ENCODE measurements around the gene MICAL3.

MICAL3 gene

GRCh38 chr22:17861909-17862308 lies 162.5 kb downstream of the MICAL3 start:
- DNase-seq = no peak

GRCh38 chr22:17860220-17860965 lies 164.0 kb downstream of the MICAL3 start:
- no peak for DNase-seq

- no peak for DNase-seq
Measured at GRCh38 chr22:17858033-17858432, 166.3 kb downstream of the MICAL3 start.

GRCh38 chr22:17855572-17856290 lies 168.6 kb downstream of the MICAL3 start:
- DNase-seq = no peak

- no peak for DNase-seq
Measured at GRCh38 chr22:17853073-17853472, 171.3 kb downstream of the MICAL3 start.

GRCh38 chr22:17851759-17852158 lies 172.6 kb downstream of the MICAL3 start:
- DNase-seq = no peak

- DNase-seq = no peak
Measured at GRCh38 chr22:17847360-17848078, 176.8 kb downstream of the MICAL3 start.

- DNase-seq = no peak
Measured at GRCh38 chr22:17846326-17846992, 177.9 kb downstream of the MICAL3 start.

GRCh38 chr22:17845790-17846189 lies 178.6 kb downstream of the MICAL3 start:
- no peak for DNase-seq

- DNase-seq = no peak
Measured at GRCh38 chr22:17845327-17845726, 179.0 kb downstream of the MICAL3 start.

- DNase-seq = no peak
Measured at GRCh38 chr22:17844150-17844549, 180.2 kb downstream of the MICAL3 start.

GRCh38 chr22:17842386-17842785 lies 182.0 kb downstream of the MICAL3 start:
- no peak for DNase-seq

GRCh38 chr22:17841836-17842235 lies 182.5 kb downstream of the MICAL3 start:
- DNase-seq = no peak

GRCh38 chr22:17838180-17838865 lies 186.0 kb downstream of the MICAL3 start:
- no peak for DNase-seq

- DNase-seq = no peak
Measured at GRCh38 chr22:17836992-17837742, 187.2 kb downstream of the MICAL3 start.

GRCh38 chr22:17835256-17835655 lies 189.1 kb downstream of the MICAL3 start:
- no peak for DNase-seq

- DNase-seq = no peak
Measured at GRCh38 chr22:17833489-17833888, 190.9 kb downstream of the MICAL3 start.

GRCh38 chr22:17832665-17833064 lies 191.7 kb downstream of the MICAL3 start:
- DNase-seq = no peak

GRCh38 chr22:17831501-17832251 lies 192.7 kb downstream of the MICAL3 start:
- DNase-seq = no peak

- DNase-seq = peak in 1 of 2 experiments; percentile 30
Measured at GRCh38 chr22:17830043-17830961, 194.1 kb downstream of the MICAL3 start.

Measured in SW 1271 (cell line).